HG02885 (cell line): ENCODE data around the gene C4A.
"Not testable (repeated sequence)": the region's sequence is repeated elsewhere in the genome, so short reads cannot be mapped to it uniquely, and the experiment has no call there.

ENCODE experiments used
- ATAC-seq: cut with Tn5 transposase; IDR thresholded peaks from one replicate; pipeline ENCODE4 v1.9.1; 2021; ENCODE audit warnings: mild to moderate bottlenecking; ENCODE audit not compliant: unreplicated experiment, poor library complexity

The C4A gene

GRCh38 chr6:32047084-32047478 is 65.2 kb downstream of the C4A start:
- no peak for ATAC-seq

GRCh38 chr6:32047539-32047854 is 65.6 kb downstream of the C4A start:
- no peak for ATAC-seq

GRCh38 chr6:32047855-32048766 is 66.3 kb downstream of the C4A start:
- no peak for ATAC-seq

GRCh38 chr6:32049149-32049548 is 67.3 kb downstream of the C4A start:
- ATAC-seq = not testable (repeated sequence)

- not testable (repeated sequence) for ATAC-seq
These were observed 67.9 kb downstream of the C4A start for GRCh38 chr6:32049736-32050135.

- no peak for ATAC-seq
These were observed 68.7 kb downstream of the C4A start for GRCh38 chr6:32050562-32050961.
